SK-N-SH (cell line): ENCODE results near the gene MTUS2. TPM values are rescaled to one million over a fixed set of nuclear protein-coding genes. Genes with fewer than 3 reads are reported as not detected.
A peak's percentile ranks its signal among the peaks of the same experiment; 100 is the strongest.

ENCODE experiments used
- CTCF ChIA-PET: fragments of 300-600, 350-600 bp; formaldehyde crosslinking; extraction: SDS; loops from one replicate; lab custom pipeline; 2021; lab: Yijun Ruan, JAX
- POLR2A ChIA-PET: fragments of 350-600 bp; sonication (Branson Sonifier 250); formaldehyde crosslinking; extraction: SDS; loops from one replicate; lab custom pipeline; 2020; ENCODE audit warnings: antibody characterized with exemption, inconsistent platforms; lab: Yijun Ruan, JAX
- DNase-seq: peaks from one replicate; pipeline ENCODE4 v3.0.0; 2012
- H2AFZ ChIP-seq: fragments of 200-600 bp; sonication (generic); 2 replicates; pipeline ENCODE4 v1.8.1; 2016; ENCODE audit warnings: antibody characterized with exemption, mild to moderate bottlenecking, low read depth
- H3F3A ChIP-seq: fragments of 200-600 bp; sonication (generic); replicated peaks from 2 replicates; pipeline ENCODE3; 2016; ENCODE audit warnings: antibody characterized with exemption, mild to moderate bottlenecking; ENCODE audit not compliant: insufficient read depth
- H3K27ac ChIP-seq, 2 experiments: fragments of 200-500 bp in 1 of 2; fragments of 200-600 bp in 1 of 2; sonication (Bioruptor generic) in 1 of 2; sonication (generic), shearing (Covaris generic) in 1 of 2; 2 replicates each; pipeline versions ENCODE4 v1.5.1 to v1.6.1; 2014 to 2016; ENCODE audit warnings: low read depth in 2 of 2, inconsistent platforms in 1 of 2, low read length in 1 of 2, mild to moderate bottlenecking in 1 of 2, mixed read lengths in 1 of 2
- H3K27me3 ChIP-seq: fragments of 200-600 bp; sonication (generic), shearing (Covaris generic); 2 replicates; pipeline ENCODE4 v1.6.1; 2016; ENCODE audit warnings: mixed run types; ENCODE audit not compliant: insufficient read depth
- H3K36me3 ChIP-seq, 2 experiments: fragments of 200-500 bp in 1 of 2; fragments of 200-600 bp in 1 of 2; sonication (Bioruptor generic) in 1 of 2; sonication (generic) in 1 of 2; replicated peaks in 1 of 2; 2 replicates each; pipeline versions ENCODE3 to v1.5.1; 2014 to 2016; ENCODE audit warnings: low read length in 1 of 2, mild to moderate bottlenecking in 1 of 2; ENCODE audit not compliant: insufficient read depth in 2 of 2, control insufficient read depth in 1 of 2
- H3K4me1 ChIP-seq, 2 experiments: fragments of 200-500 bp in 1 of 2; fragments of 200-600 bp in 1 of 2; sonication (Bioruptor generic) in 1 of 2; sonication (generic), shearing (Covaris generic) in 1 of 2; 2 replicates each; pipeline versions ENCODE4 v1.5.1 to v1.6.1; 2014 to 2016; ENCODE audit warnings: low read depth in 1 of 2, low read length in 1 of 2, mixed run types in 1 of 2; ENCODE audit not compliant: insufficient read depth in 2 of 2, control insufficient read depth in 1 of 2
- H3K4me2 ChIP-seq: fragments of 200-600 bp; sonication (generic), shearing (Covaris generic); 2 replicates; pipeline ENCODE4 v1.6.1; 2017; ENCODE audit warnings: mixed run types
- H3K4me3 ChIP-seq, 2 experiments: fragments of 200-500 bp in 1 of 2; fragments of 200-600 bp in 1 of 2; sonication (Bioruptor generic) in 1 of 2; sonication (generic), shearing (Covaris generic) in 1 of 2; 2 replicates each; pipeline versions ENCODE4 v1.5.1 to v1.8.1; 2014 to 2016; ENCODE audit warnings: low read depth in 2 of 2, inconsistent platforms in 1 of 2, low read length in 1 of 2, mild to moderate bottlenecking in 1 of 2, mixed read lengths in 1 of 2, moderate library complexity in 1 of 2
- H3K79me2 ChIP-seq: fragments of 200-600 bp; sonication (generic); 2 replicates; pipeline ENCODE4 v1.8.1; 2017; ENCODE audit warnings: mild to moderate bottlenecking; ENCODE audit not compliant: insufficient read depth
- H3K9ac ChIP-seq: fragments of 200-600 bp; sonication (generic); 2 replicates; pipeline ENCODE4 v1.6.1; 2017; ENCODE audit warnings: mixed run types
- H3K9me2 ChIP-seq: fragments of 200-600 bp; sonication (generic); 2 replicates; pipeline ENCODE4 v1.6.1; 2017; ENCODE audit warnings: mixed run types
- H3K9me3 ChIP-seq: fragments of 200-600 bp; sonication (generic); 2 replicates; pipeline ENCODE4 v1.6.1; 2017; ENCODE audit warnings: mixed run types, mild to moderate bottlenecking, moderate library complexity
- H4K20me1 ChIP-seq: fragments of 200-600 bp; sonication (generic); 2 replicates; pipeline ENCODE4 v1.6.1; 2017; ENCODE audit warnings: mild to moderate bottlenecking, mixed run types; ENCODE audit not compliant: insufficient read depth
- CHD2 ChIP-seq: fragments of 150-350 bp; IDR thresholded peaks from 2 replicates; pipeline ENCODE4 v1.6.1; 2018; ENCODE audit warnings: low read length; ENCODE audit not compliant: partially characterized antibody
- EP300 ChIP-seq, 2 experiments: IDR thresholded peaks; 2 replicates each; pipeline versions ENCODE4 v1.4.0 to v1.6.1; 2012; ENCODE audit warnings: borderline replicate concordance in 1 of 2, low read depth in 1 of 2, low read length in 1 of 2
- EZH2phosphoT487 ChIP-seq: fragments of 200-600 bp; sonication (generic); IDR thresholded peaks from 2 replicates; pipeline ENCODE4 v1.6.1; 2017; ENCODE audit warnings: low read depth, mixed run types, mild to moderate bottlenecking, antibody characterized with exemption, moderate library complexity, borderline replicate concordance
- FOXJ3 ChIP-seq: sonication (generic); formaldehyde crosslinking; IDR thresholded peaks from 2 replicates; pipeline ENCODE4 v1.5.1; 2020; ENCODE audit warnings: mild to moderate bottlenecking, missing genetic modification reagents
- GABPA ChIP-seq: IDR thresholded peaks from 2 replicates; pipeline ENCODE4 v1.4.0; 2012; ENCODE audit warnings: low read depth, mild to moderate bottlenecking
- JUND ChIP-seq: IDR thresholded peaks from 2 replicates; pipeline ENCODE4 v1.4.0; 2012
- NFIC ChIP-seq: IDR thresholded peaks from 2 replicates; pipeline ENCODE4 v1.4.0; 2012; ENCODE audit warnings: borderline replicate concordance
- POLR2AphosphoS5 ChIP-seq: IDR thresholded peaks from 2 replicates; pipeline ENCODE4 v1.6.1; 2012; ENCODE audit warnings: low read depth, low read length
- RFX5 ChIP-seq: IDR thresholded peaks from 2 replicates; pipeline ENCODE4 v1.6.1; 2012; ENCODE audit warnings: mild to moderate bottlenecking, improper control_type of control experiment, low read length
- SIN3A ChIP-seq: IDR thresholded peaks from 2 replicates; pipeline ENCODE4 v1.6.1; 2012; ENCODE audit warnings: low read depth, mild to moderate bottlenecking, low read length, moderate library complexity, borderline replicate concordance
- TAF1 ChIP-seq: IDR thresholded peaks from 2 replicates; pipeline ENCODE4 v1.6.1; 2012; ENCODE audit warnings: low read depth, mild to moderate bottlenecking, low read length, moderate library complexity, borderline replicate concordance
- TCF12 ChIP-seq: IDR thresholded peaks from 2 replicates; pipeline ENCODE4 v1.4.0; 2012
- WGBS: methylation state at CpG from one replicate; pipeline ENCODE4 v1.1.6; 2017; ENCODE audit warnings: low lambda C conversion rate; 5-methylcytosine and 5-hydroxymethylcytosine counted together
- polyA plus RNA-seq, 3 experiments: library from polyadenylated mRNA; depleted of rRNA; stranded (reverse); fragments of >200 nt; gene quantifications; 2 replicates each; pipeline ENCODE4 v1.2.3, GENCODE V29; 2012
- TF ChIP-seq, protein P1 (sequence below): fragments of 150-350 bp; IDR thresholded peaks from 2 replicates; pipeline ENCODE4 v1.6.1; 2016; ENCODE audit warnings: mild to moderate bottlenecking, low read depth, low read length
- TF ChIP-seq, protein P2 (sequence below): IDR thresholded peaks from 2 replicates; pipeline ENCODE4; 2012

Gene MTUS2
- polyA plus RNA-seq, 1 of the 3 experiments (the other 2 are of a cell fraction): 1.7 TPM

DNA sequence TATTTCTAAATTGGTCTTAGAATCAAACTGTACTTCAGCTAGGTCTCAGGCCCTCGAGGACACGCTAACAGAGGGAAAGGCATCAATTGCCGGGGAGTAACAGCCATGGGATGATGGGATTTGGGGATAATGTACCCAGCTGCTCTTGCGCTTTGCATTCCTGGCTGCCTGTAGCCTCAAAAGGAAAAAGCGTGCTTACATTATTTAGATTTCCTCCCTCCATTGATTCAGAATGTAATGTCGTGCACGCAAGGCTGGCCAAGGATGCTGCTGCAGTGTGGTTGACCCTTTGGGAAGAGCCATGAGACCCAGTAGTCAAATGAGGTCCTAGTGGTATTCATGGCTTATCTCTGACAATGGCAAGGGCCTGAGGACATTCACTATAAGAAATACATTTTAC, 680.2 kb downstream of the MTUS2 start:
- Histone ChIP-seq H3K4me3 (no peak overlapping the region), H3K27ac (peak overlapping the region in 1 of 2 experiments; percentile 58; a peak in 1 of 4 replicates), H2AFZ (no peak overlapping the region), H3K27me3 (no peaks in the 10 kb centered on the region; the same call in 1 of the 2 replicates), H3K9me3 (no peaks in the 10 kb centered on the region), H3K36me3 (no peaks in the 10 kb centered on the region), H3F3A (no peaks in the 10 kb centered on the region), H3K79me2 (no peaks in the 10 kb centered on the region), H3K4me2 (no peak overlapping the region), H3K9ac (no peak overlapping the region), H4K20me1 (no peaks in the 10 kb centered on the region), H3K4me1 (peaks cover 0 to 12% of the 10 kb centered on the region in 2 experiments; a peak in 2 of 4 replicates), H3K9me2 (no peaks in the 10 kb centered on the region)
- TF ChIP-seq TCF12 (no peak), NFIC (no peak), CHD2 (no peak), TAF1 (no peak), GABPA (no peak), POLR2AphosphoS5 (no peak), RFX5 (no peak)
- no peak for DNase-seq
- WGBS: 86% methylated on average over 7 of the region's 7 CpGs
- CTCF ChIA-PET: interaction anchor here (1.0 to 6.9 kb wide), 4 partner anchors 8 to 45 kb away, joined by 3 to 39 read pairs (median 20); no protein-coding TSS in a partner anchor
- POLR2A ChIA-PET: interaction anchor here (0.6 kb wide), 1 partner anchor 613 kb away, joined by 3 read pairs; no protein-coding TSS in a partner anchor

DNA sequence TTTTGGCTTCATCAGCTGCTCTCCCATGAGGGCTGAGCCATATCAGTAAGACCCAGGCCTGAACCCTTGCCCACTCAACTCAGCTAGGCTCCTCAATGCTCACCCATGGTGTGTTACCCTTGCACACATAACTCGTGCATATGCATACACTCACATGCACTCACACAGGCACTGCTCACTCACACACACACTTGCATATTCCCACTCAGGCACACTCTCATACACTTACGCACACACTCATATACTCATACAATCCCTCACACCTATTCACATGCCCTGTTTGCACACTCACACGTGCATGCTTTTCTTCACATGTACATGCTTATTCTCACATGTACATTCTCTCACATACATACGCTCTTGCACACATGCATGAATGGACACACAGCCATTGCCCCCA, 681.5 kb downstream of the MTUS2 start:
- Histone ChIP-seq H3K4me1 (peaks cover 0 to 14% of the 10 kb centered on the region in 2 experiments; a peak in 2 of 4 replicates), H3K9me2 (no peaks in the 10 kb centered on the region), H3K9ac (no peak overlapping the region), H3K4me3 (no peak overlapping the region), H3F3A (no peaks in the 10 kb centered on the region), H3K4me2 (no peak overlapping the region), H3K79me2 (no peaks in the 10 kb centered on the region), H3K27ac (no peak overlapping the region), H3K36me3 (no peaks in the 10 kb centered on the region), H4K20me1 (no peaks in the 10 kb centered on the region), H3K9me3 (no peaks in the 10 kb centered on the region), H3K27me3 (no peaks in the 10 kb centered on the region; the same call in 1 of the 2 replicates), H2AFZ (no peak overlapping the region)
- ChIA-PET CTCF (interaction anchor here (0.7 to 10.4 kb wide), 4 partner anchors 29 to 631 kb away, joined by 3 to 143 read pairs (median 20); no protein-coding TSS in a partner anchor), POLR2A (no interaction called here)
- no peak for DNase-seq
- WGBS: 75% methylated on average over 4 of the region's 4 CpGs
- TF ChIP-seq SIN3A (no peak), RFX5 (no peak), EP300 (IDR thresholded peaks at IDR 0.05; ENCODE audit: borderline replicate concordance in 1 of 2, low read depth in 1 of 2, low read length in 1 of 2) (no peak), JUND (no peak), FOXJ3 (CRISPR knock-in tag) (no peak), EZH2phosphoT487 (no peak), CHD2 (no peak)
- TF ChIP-seq, protein P1, sequence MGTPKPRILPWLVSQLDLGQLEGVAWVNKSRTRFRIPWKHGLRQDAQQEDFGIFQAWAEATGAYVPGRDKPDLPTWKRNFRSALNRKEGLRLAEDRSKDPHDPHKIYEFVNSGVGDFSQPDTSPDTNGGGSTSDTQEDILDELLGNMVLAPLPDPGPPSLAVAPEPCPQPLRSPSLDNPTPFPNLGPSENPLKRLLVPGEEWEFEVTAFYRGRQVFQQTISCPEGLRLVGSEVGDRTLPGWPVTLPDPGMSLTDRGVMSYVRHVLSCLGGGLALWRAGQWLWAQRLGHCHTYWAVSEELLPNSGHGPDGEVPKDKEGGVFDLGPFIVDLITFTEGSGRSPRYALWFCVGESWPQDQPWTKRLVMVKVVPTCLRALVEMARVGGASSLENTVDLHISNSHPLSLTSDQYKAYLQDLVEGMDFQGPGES: no peak
- TF ChIP-seq, protein P2, sequence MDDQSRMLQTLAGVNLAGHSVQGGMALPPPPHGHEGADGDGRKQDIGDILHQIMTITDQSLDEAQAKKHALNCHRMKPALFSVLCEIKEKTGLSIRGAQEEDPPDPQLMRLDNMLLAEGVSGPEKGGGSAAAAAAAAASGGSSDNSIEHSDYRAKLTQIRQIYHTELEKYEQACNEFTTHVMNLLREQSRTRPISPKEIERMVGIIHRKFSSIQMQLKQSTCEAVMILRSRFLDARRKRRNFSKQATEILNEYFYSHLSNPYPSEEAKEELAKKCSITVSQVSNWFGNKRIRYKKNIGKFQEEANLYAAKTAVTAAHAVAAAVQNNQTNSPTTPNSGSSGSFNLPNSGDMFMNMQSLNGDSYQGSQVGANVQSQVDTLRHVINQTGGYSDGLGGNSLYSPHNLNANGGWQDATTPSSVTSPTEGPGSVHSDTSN: no peak
- TF ChIP-seq, all 33 proteins: peak for 0
